HCT116 (cell line): ENCODE measurements around the gene PRM2. TPM values are rescaled to one million over a fixed set of nuclear protein-coding genes. Genes with fewer than 3 reads are reported as not detected.
A peak's percentile ranks its signal among the peaks of the same experiment; 100 is the strongest.

ENCODE experiments used
- ATAC-seq: fragments of 200-7000 bp; cut with Tn5 transposase; 2 replicates; pipeline ENCODE4 v1.9.1; 2020; ENCODE audit warnings: mild to moderate bottlenecking, moderate library complexity
- BruUV-seq: library from RNA; stranded (reverse); fragments of 400-500 nt; replicated peaks from 2 replicates; lab custom pipeline; 2021; lab: Mats Ljungman, UMichigan
- CTCF ChIA-PET: fragments of 300-600 bp; sonication (Branson Sonifier 250); formaldehyde crosslinking; loops from one replicate; lab custom pipeline; 2021; ENCODE audit warnings: antibody characterized with exemption; lab: Charles Lee
- POLR2A ChIA-PET: fragments of 300-600, 350-600 bp; sonication (Branson Sonifier 250); formaldehyde crosslinking; loops from one replicate; lab custom pipeline; 2021; ENCODE audit warnings: antibody characterized with exemption; lab: Charles Lee
- RAD21 ChIA-PET, 2 experiments: fragments of 300-600 bp; sonication (Branson Sonifier 250); formaldehyde crosslinking; loops; one replicate each; lab custom pipeline; 2023; ENCODE audit warnings: low total read pairs in 2 of 2; ENCODE audit not compliant: uncharacterized antibody in 2 of 2, unreplicated experiment in 2 of 2, low non-redundant PET in 1 of 2; lab: Charles Lee
- DNase-seq: peaks from one replicate; pipeline ENCODE4 v3.0.0-alpha.2; 2010; ENCODE audit warnings: low read depth, low spot score
- H2AFZ ChIP-seq: fragments of 200-600 bp; shearing (Covaris generic), sonication (generic); 2 replicates; pipeline ENCODE4 v1.6.1; 2017; ENCODE audit warnings: low read depth, mixed run types, mixed read lengths, antibody characterized with exemption, low read length; ENCODE audit not compliant: poor library complexity, severe bottlenecking
- H3K27ac ChIP-seq: 2 replicates; pipeline ENCODE4 v1.5.1; 2012; ENCODE audit warnings: low read depth, low read length
- H3K27me3 ChIP-seq: fragments of 200-600 bp; sonication (generic); 2 replicates; pipeline ENCODE4 v1.6.1; 2016; ENCODE audit warnings: mixed run types, low read length, mixed read lengths; ENCODE audit not compliant: insufficient read depth
- H3K36me3 ChIP-seq, 2 experiments: fragments of 200-500 bp in 1 of 2; fragments of 200-600 bp in 1 of 2; sonication (Bioruptor generic) in 1 of 2; sonication (generic) in 1 of 2; 2 replicates each; pipeline versions ENCODE4 v1.5.1 to v1.6.1; 2014 to 2016; ENCODE audit warnings: low read length in 2 of 2, inconsistent platforms in 1 of 2, mixed read lengths in 1 of 2, mixed run types in 1 of 2; ENCODE audit not compliant: insufficient read depth in 2 of 2, control insufficient read depth in 1 of 2
- H3K4me1 ChIP-seq, 2 experiments: fragments of 200-600 bp in 1 of 2; sonication (generic) in 1 of 2; 2 replicates each; pipeline versions ENCODE4 v1.5.1 to v1.6.1; 2012 to 2017; ENCODE audit warnings: low read length in 2 of 2, inconsistent platforms in 1 of 2, mild to moderate bottlenecking in 1 of 2, mixed read lengths in 1 of 2, mixed run types in 1 of 2, moderate library complexity in 1 of 2; ENCODE audit not compliant: insufficient read depth in 2 of 2, control insufficient read depth in 1 of 2
- H3K4me2 ChIP-seq: fragments of 200-600 bp; sonication (generic); 2 replicates; pipeline ENCODE4 v1.6.1; 2017; ENCODE audit warnings: mixed run types, low read length, mixed read lengths
- H3K4me3 ChIP-seq, 2 experiments: fragments of 200-600 bp in 1 of 2; sonication (generic) in 1 of 2; replicated peaks in 1 of 2; 2 replicates each; pipeline ENCODE4 v1.5.1; 2011 to 2016; ENCODE audit warnings: low read length in 2 of 2, control low read depth in 1 of 2, low read depth in 1 of 2, mild to moderate bottlenecking in 1 of 2, mixed read lengths in 1 of 2, mixed run types in 1 of 2
- H3K79me2 ChIP-seq: fragments of 200-600 bp; sonication (generic); 2 replicates; pipeline ENCODE4 v1.6.1; 2017; ENCODE audit warnings: mild to moderate bottlenecking, mixed run types, low read length, moderate library complexity, mixed read lengths; ENCODE audit not compliant: insufficient read depth
- H3K9ac ChIP-seq: fragments of 200-600 bp; sonication (generic); 2 replicates; pipeline ENCODE4 v1.6.1; 2016; ENCODE audit warnings: low read length, mixed read lengths
- H3K9me2 ChIP-seq: fragments of 200-600 bp; sonication (generic), shearing (Covaris generic); 2 replicates; pipeline ENCODE4 v1.6.1; 2017; ENCODE audit warnings: mixed run types, mild to moderate bottlenecking, moderate library complexity; ENCODE audit not compliant: insufficient read depth
- H3K9me3 ChIP-seq, 2 experiments: fragments of 200-500 bp in 1 of 2; fragments of 200-600 bp in 1 of 2; sonication (Bioruptor generic) in 1 of 2; sonication (generic) in 1 of 2; 2 replicates each; pipeline ENCODE4 v1.6.1; 2014 to 2017; ENCODE audit warnings: low read length in 2 of 2, mixed read lengths in 2 of 2, inconsistent platforms in 1 of 2, low read depth in 1 of 2, mild to moderate bottlenecking in 1 of 2, mixed run types in 1 of 2, moderate library complexity in 1 of 2; ENCODE audit not compliant: control insufficient read depth in 1 of 2, insufficient read depth in 1 of 2
- H4K20me1 ChIP-seq: fragments of 200-600 bp; sonication (generic), shearing (Covaris generic); 2 replicates; pipeline ENCODE4 v1.6.1; 2017; ENCODE audit warnings: mixed run types, mild to moderate bottlenecking, moderate library complexity; ENCODE audit not compliant: insufficient read depth
- CTCF ChIP-seq, 3 experiments: fragments of 200-600 bp in 1 of 3; sonication (generic) in 1 of 3; IDR thresholded peaks in 2 of 3; conservative IDR thresholded peaks in 1 of 3; 2 replicates each; pipeline ENCODE4 v1.5.1; 2012 to 2017; ENCODE audit warnings: low read depth in 2 of 3, low read length in 2 of 3, antibody characterized with exemption in 1 of 3, borderline replicate concordance in 1 of 3, control low read depth in 1 of 3, mild to moderate bottlenecking in 1 of 3, mixed read lengths in 1 of 3, mixed run types in 1 of 3, moderate library complexity in 1 of 3; ENCODE audit not compliant: insufficient read depth in 1 of 3
- MAX ChIP-seq: IDR thresholded peaks from 2 replicates; pipeline ENCODE4 v1.6.1; 2012
- RAD21 ChIP-seq: IDR thresholded peaks from 2 replicates; pipeline ENCODE4 v1.6.1; 2012; ENCODE audit warnings: low read depth, mild to moderate bottlenecking
- SIN3A ChIP-seq: IDR thresholded peaks from 2 replicates; pipeline ENCODE4 v1.6.1; 2012; ENCODE audit warnings: low read depth
- intact Hi-C: fragments of 100-400 bp; cut with micrococcal nuclease; formaldehyde crosslinking; loops from 2 replicates; pipeline ENCODE4 v1.10.0; 2022
- total RNA-seq: library from RNA; stranded (reverse); gene quantifications from one replicate; pipeline ENCODE4 v1.2.1, GENCODE V29; 2021; ENCODE audit not compliant: unreplicated experiment

PRM2 gene
- total RNA-seq, 1 experiment from 2014 or later = not detected

DNA sequence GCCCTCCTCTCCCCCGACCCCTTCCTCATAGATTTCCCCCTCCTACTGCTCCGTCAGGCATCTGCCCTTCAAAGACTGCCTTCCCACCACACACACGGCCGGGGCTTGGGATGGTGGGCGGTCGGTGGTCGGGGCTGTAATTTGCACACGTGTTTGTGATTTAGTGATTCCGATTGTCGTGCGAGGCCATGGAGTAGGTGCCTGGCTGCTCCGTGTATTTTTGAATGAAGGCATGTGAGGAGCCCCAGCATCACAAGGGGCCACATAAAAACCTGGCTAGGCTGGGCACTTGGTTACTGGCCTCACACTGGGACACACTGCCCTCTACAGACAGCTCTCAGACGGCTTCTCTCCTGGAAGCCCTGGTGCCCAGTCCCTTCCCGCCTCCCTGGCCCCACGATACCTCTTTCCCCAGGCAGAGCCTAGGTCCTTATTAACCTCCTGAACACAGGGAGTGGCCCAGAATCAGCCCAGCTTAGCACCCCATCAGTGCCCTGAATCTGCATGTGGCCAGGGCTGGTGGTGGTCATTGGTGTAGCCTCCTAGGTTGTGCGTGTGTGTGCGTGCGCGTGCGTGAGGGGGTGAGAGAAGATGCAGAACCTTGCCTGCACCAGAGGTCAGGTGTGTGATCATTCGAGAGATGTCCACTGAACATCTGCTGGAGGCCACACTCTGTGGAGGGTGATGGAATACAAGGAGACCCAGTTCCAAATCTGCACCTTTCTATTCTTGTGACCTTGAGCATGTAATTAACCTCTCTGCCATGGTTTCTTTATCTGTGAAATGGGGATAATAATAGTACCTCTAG, 18.9 kb downstream of the PRM2 start:
- Histone ChIP-seq H3K4me2 (peak overlapping the region; percentile 96), H3K4me3 (peak overlapping the region; percentile 70 to 79), H3K4me1 (peaks cover 8 to 25% of the 10 kb centered on the region in 2 experiments; a peak in 3 of 4 replicates), H3K9ac (peak overlapping the region; percentile 72), H3K27ac (no peak overlapping the region; the same call in 1 of the 2 replicates), H3K9me3 (no peaks in the 10 kb centered on the region), H3K9me2 (no peaks in the 10 kb centered on the region), H3K79me2 (no peaks in the 10 kb centered on the region), H2AFZ (no peak overlapping the region), H3K27me3 (no peaks in the 10 kb centered on the region), H4K20me1 (no peaks in the 10 kb centered on the region), H3K36me3 (no peaks in the 10 kb centered on the region)
- no TSS peak for BruUV-seq
- RAD21 ChIA-PET = interaction anchor here (1.6 to 2.4 kb wide), 3 partner anchors 155 to 286 kb away, joined by 3 to 19 read pairs (median 16); no protein-coding TSS in a partner anchor
- TF ChIP-seq RAD21 (peak; percentile 95), CTCF (IDR thresholded peaks at IDR 0.05 in 2 of 3, conservative IDR thresholded peaks at IDR 0.05 in 1 of 3; ENCODE audit: borderline replicate concordance in 1 of 3, insufficient read depth in 1 of 3, low read depth in 2 of 3, low read length in 2 of 3) (peak; percentile 72 to 88 (median 87)), MAX (peak; percentile 38; the same call in 1 of the 2 replicates), SIN3A (no peak)
- ATAC-seq (peak; percentile 59), DNase-seq (peak; percentile 69)
- CTCF ChIA-PET = interaction anchor here (0.9 to 3.0 kb wide), 13 partner anchors 14 to 303 kb away, joined by 3 to 55 read pairs (median 5); no protein-coding TSS in a partner anchor
- intact Hi-C loops = loop anchor here (1.0 to 5.0 kb wide), 5 partner anchors 99 to 555 kb away; no protein-coding TSS in a partner anchor
- POLR2A ChIA-PET = interaction anchor here (1.0 to 4.0 kb wide), 8 partner anchors 26 to 304 kb away, joined by 3 to 30 read pairs (median 4); no protein-coding TSS in a partner anchor
